GM18517 (cell line): ENCODE results near the gene TMEM151A.
"Not testable (repeated sequence)": the region's sequence is repeated elsewhere in the genome, so short reads cannot be mapped to it uniquely, and the experiment has no call there.

ENCODE experiments used
- ATAC-seq: cut with Tn5 transposase; IDR thresholded peaks from one replicate; pipeline ENCODE4 v1.9.1; 2021; ENCODE audit warnings: mild to moderate bottlenecking, moderate library complexity; ENCODE audit not compliant: unreplicated experiment

TMEM151A gene

DNA sequence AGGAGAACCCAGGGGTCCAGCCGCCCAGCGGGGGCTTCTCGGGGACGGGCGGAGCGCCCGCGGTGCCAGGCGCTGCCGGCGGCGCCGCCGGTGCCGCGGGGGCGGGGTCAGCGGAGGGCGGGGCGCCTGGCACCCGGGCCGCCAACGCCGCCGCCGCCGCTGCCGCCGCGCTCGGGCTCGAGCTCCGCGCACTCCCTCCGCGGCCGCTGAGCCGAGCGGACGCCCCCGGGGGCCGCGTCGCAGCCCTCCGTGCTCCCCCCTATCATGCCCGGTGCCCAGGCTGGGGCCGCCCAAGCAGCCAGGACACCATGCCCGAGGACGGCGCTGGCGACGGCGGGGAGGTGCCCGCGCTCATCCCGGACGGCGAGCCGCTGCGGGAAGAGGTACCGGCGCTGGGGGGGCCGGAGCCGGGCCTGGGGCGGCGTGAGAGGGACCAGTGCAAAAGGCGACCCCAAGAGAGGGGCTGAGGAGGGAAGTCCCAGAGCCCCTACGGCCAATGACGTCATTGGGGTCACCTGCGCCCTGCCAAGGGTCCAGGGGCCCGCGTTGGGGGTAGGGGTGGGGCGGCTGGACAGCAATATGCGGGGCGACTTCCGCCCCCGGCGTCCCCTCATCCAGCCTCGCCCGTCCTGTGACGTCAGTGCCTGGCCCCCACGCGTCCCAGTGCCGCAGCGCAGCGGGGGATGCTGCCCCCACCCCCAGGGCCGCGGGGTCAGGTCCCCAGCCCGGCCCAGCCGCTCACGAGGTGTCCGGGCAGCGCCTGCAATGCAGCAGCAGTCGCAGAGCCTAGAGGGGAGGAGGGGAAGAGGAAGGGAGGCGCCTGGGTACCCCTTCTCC, at the start of gene TMEM151A:
TMEM151A (plus strand) TSS at position 189 of the 837 bp plus-strand sequence; CDS start at position 309, 120 bp downstream.
- no peak for ATAC-seq

GRCh38 chr11:66242095-66242765, 49.5 kb upstream of the TMEM151A start:
- no peak for ATAC-seq

GRCh38 chr11:66243782-66244535, 47.7 kb upstream of the TMEM151A start:
- ATAC-seq = no peak

GRCh38 chr11:66247295-66247694, 44.4 kb upstream of the TMEM151A start:
- ATAC-seq = no peak

- no peak for ATAC-seq
Observed at GRCh38 chr11:66247801-66248200, 43.9 kb upstream of the TMEM151A start.

- ATAC-seq = no peak
Observed at GRCh38 chr11:66248903-66249302, 42.8 kb upstream of the TMEM151A start.

DNA sequence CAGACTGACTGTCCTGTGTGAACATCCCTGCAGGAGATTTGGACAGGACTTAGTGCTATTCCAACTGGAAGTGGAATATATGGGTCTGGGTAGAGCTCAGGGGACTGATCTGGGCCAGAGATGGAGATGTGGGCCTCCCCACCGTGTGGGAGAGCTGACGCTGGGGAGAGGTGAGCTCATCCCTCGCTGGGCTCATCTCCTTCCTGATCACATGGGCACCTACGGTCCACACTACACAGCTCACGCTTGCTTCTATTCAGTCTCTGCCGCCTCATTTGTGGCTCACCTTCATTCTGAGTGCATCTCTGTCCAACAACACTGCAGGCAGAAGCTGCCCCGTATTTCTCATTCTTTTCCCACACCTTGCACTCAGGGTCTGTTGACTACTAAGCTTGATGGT, 39.9 kb upstream of the TMEM151A start:
- ATAC-seq = no peak

GRCh38 chr11:66253081-66253480, 38.6 kb upstream of the TMEM151A start:
- ATAC-seq = not testable (repeated sequence)

DNA sequence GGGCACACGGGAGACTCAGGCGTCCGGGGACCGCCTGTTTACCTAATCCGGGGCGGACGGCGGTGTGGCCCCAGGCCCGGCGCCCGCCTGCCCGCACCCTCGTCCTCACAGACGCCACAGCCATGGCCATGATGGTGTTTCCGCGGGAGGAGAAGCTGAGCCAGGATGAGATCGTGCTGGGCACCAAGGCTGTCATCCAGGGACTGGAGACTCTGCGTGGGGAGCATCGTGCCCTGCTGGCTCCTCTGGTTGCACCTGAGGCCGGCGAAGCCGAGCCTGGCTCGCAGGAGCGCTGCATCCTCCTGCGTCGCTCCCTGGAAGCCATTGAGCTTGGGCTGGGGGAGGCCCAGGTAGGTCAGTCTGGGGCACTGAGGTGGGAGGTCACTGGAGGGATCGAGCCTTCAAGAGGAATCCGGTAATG, 33.2 kb upstream of the TMEM151A start:
- no peak for ATAC-seq

GRCh38 chr11:66259225-66259624, 32.5 kb upstream of the TMEM151A start:
- no peak for ATAC-seq

DNA sequence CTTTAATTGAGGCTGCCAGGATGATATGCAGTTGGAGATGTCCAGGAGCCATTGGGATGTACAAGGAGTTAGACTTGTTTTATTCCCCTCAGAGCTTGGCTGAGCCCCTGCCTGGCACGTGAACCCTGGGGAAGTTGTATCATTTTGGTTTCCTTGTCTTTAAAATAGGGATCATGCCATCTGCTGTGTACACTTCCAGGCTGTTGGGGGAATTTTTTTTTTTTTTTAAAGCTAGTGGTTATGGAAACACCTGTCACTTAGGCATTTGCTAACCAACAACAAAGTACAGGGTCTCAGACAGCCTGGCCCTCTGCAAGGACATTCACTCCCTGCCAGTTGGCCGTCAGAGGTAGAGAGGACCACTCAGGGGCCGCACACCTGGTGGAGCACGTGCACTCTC, 31.7 kb upstream of the TMEM151A start:
- ATAC-seq = no peak

DNA sequence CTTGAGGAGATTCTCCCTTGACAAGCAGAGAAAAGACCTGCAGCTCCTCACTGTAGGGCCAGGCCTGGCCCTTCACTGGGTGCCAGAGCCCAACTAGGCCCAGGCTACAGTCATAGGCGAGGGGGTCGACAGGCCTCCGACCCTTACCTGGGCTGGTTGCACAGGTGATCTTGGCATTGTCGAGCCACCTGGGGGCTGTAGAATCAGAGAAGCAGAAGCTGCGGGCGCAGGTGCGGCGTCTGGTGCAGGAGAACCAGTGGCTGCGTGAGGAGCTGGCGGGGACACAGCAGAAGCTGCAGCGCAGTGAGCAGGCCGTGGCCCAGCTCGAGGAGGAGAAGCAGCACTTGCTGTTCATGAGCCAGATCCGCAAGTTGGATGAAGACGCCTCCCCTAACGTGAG, 30.1 kb upstream of the TMEM151A start:
- no peak for ATAC-seq

DNA sequence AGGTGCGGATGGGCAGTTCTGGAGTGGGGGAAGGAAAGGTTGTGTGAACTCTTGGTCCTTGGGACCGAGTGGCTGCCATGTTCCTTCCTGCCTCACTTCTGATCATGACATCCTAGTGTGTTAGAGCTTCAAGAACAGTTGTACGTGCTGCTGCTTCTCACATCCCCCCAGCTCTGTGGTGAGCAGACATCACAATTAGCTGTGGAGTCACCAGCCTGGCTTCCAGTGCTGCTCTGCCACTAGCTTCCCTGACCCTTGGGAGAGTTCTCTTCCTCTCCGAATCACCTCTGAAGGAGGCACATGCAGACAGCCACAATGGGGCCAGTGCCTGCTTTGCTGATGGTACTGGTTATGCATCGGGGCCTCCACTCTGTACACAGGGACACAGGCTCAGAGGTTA, 29.5 kb upstream of the TMEM151A start:
- no peak for ATAC-seq

- no peak for ATAC-seq
Observed at GRCh38 chr11:66262696-66263095, 29.0 kb upstream of the TMEM151A start.

GRCh38 chr11:66263231-66263630, 28.5 kb upstream of the TMEM151A start:
- no peak for ATAC-seq

DNA sequence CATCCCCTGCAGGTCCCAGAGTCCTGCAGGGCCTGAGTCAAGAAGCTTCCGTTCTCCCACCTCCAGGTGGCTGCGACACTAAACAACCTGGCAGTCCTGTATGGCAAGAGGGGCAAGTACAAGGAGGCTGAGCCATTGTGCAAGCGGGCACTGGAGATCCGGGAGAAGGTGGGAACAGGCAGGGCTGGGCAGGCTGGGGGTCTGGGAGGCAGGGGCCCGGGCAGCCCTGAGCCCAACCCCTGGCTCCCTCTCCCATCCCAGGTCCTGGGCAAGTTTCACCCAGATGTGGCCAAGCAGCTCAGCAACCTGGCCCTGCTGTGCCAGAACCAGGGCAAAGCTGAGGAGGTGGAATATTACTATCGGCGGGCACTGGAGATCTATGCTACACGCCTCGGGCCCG, 27.9 kb upstream of the TMEM151A start:
- ATAC-seq = no peak

GRCh38 chr11:66264383-66264782, 27.3 kb upstream of the TMEM151A start:
- no peak for ATAC-seq

- no peak for ATAC-seq
Observed at GRCh38 chr11:66264914-66265313, 26.8 kb upstream of the TMEM151A start.

DNA sequence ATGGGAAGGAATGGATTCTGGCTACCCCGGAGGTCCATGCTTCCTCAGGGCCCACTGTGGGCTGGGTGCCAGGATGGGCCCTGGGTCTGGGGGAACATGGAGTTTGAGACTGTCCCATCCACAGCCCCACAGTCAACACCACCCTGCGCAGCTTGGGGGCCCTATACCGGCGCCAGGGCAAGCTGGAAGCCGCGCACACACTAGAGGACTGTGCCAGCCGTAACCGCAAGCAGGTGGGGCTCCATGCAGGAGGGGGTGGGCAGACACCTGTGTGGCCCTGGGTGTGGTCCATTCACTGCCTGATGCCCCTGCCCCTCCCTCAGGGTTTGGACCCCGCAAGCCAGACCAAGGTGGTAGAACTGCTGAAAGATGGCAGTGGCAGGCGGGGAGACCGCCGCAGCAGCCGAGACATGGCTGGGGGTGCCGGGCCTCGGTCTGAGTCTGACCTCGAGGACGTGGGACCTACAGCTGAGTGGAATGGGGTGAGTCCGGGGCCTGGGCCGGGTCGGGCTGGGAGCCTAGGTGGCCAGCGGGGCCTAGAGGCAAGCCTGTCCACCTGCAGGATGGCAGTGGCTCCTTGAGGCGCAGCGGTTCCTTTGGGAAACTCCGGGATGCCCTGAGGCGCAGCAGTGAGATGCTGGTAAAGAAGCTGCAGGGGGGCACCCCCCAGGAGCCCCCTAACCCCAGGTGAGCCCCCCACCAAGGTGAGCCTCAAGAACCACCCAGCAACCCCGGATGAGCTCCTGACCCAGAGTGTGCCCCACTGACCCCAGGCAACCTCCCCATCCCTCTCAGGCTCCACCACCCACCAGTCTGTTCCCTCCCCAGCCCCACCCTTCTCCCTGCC, 25.9 kb upstream of the TMEM151A start:
- ATAC-seq = no peak

DNA sequence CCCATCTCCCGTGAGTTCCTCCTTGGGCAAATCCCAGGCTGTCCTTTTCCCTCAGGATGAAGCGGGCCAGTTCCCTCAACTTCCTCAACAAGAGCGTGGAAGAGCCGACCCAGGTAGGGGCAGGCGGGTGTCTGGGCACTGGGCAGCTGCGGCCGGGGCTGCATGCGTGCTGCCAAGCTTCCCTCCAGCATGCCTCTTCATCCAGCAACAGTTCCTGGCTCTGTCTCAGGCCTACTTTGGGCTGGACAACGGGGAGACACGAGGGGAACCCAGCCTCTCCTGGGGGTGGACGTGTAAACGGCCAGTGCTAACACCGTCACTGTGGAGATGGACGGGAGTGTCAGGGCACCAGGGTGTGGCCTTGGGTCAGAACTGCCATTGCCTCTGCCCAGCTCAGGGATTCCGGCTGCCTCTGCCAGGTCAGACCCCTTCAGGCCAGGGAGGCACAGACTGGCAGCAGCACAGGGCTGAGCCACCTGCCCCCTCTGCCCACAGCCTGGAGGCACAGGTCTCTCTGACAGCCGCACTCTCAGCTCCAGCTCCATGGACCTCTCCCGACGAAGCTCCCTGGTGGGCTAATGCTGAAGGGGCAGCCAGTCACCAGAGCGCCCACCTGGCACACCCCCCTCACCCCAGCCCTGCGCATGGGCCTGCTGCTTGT, 25.2 kb upstream of the TMEM151A start:
- no peak for ATAC-seq
